K562 (cell line): Measurements from ENCODE around the gene CD300LB. TPM values are rescaled to one million over a fixed set of nuclear protein-coding genes. Genes with fewer than 3 reads are reported as not detected.

Experiments used
- CREB1 ChIP-seq, 2 experiments: sonication (generic) in 1 of 2; formaldehyde crosslinking in 1 of 2; IDR thresholded peaks; 2 replicates each; pipeline versions ENCODE4 v1.6.1 to v1.8.0; 2012 to 2022; ENCODE audit warnings: inconsistent platforms in 1 of 2, mild to moderate bottlenecking in 1 of 2, missing genetic modification reagents in 1 of 2, moderate library complexity in 1 of 2
- CSDE1 ChIP-seq, 2 experiments: fragments of 450-650 bp; IDR thresholded peaks; 2 replicates each; pipeline ENCODE4 v1.6.1; 2016; ENCODE audit warnings: mild to moderate bottlenecking in 1 of 2
- EHMT2 ChIP-seq: fragments of 450-650 bp; IDR thresholded peaks from 2 replicates; pipeline ENCODE4 v1.6.1; 2018; ENCODE audit warnings: antibody characterized with exemption
- FOXK2 ChIP-seq, 2 experiments: fragments of 450-650 bp; IDR thresholded peaks in 1 of 2; conservative IDR thresholded peaks in 1 of 2; 2 replicates each; pipeline ENCODE4 v1.6.1; 2016; ENCODE audit warnings: low read depth in 2 of 2, mild to moderate bottlenecking in 1 of 2
- HCFC1 ChIP-seq: IDR thresholded peaks from 2 replicates; pipeline ENCODE4 v1.6.1; 2012; ENCODE audit warnings: low read depth, low read length, improper control_type of control experiment
- HIVEP1 ChIP-seq: fragments of 250-450 bp; sonication (Bioruptor Pico); IDR thresholded peaks from 2 replicates; pipeline ENCODE4 v1.4.0; 2020; ENCODE audit warnings: mild to moderate bottlenecking
- MCM7 ChIP-seq, 2 experiments: fragments of 450-650 bp; IDR thresholded peaks; 2 replicates each; pipeline ENCODE4 v1.6.1; 2016 to 2018
- MTA3 ChIP-seq: fragments of 450-650 bp; formaldehyde crosslinking; IDR thresholded peaks from 2 replicates; pipeline ENCODE4 v1.6.1; 2017; ENCODE audit warnings: mild to moderate bottlenecking, borderline replicate concordance
- NR2C1 ChIP-seq, 2 experiments: fragments of 450-650 bp; IDR thresholded peaks; 2 replicates each; pipeline ENCODE4 v1.6.1; 2017; ENCODE audit warnings: mild to moderate bottlenecking in 2 of 2, antibody characterized with exemption in 1 of 2, inconsistent platforms in 1 of 2, missing compliant biosample characterization in 1 of 2, missing genetic modification characterization in 1 of 2
- PCBP2 ChIP-seq: fragments of 200-400 bp; formaldehyde crosslinking; IDR thresholded peaks from 2 replicates; pipeline ENCODE4 v1.6.1; 2018; ENCODE audit warnings: low read length, low read depth, mild to moderate bottlenecking, moderate library complexity; ENCODE audit not compliant: poor library complexity, severe bottlenecking
- RNF2 ChIP-seq: sonication (generic); IDR thresholded peaks from 2 replicates; pipeline ENCODE4 v1.6.1; 2016
- STAT5B ChIP-seq: fragments of 250-450 bp; sonication (Bioruptor Pico); IDR thresholded peaks from 2 replicates; pipeline ENCODE4 v1.8.0; 2021; ENCODE audit warnings: mild to moderate bottlenecking, inconsistent platforms
- ZNF143 ChIP-seq: sonication (generic); formaldehyde crosslinking; IDR thresholded peaks from 2 replicates; pipeline ENCODE4 v1.9.0; 2022; ENCODE audit warnings: mild to moderate bottlenecking, missing genetic modification reagents
- ZNF146 ChIP-seq: IDR thresholded peaks from one replicate; pipeline ENCODE4 v1.6.1; 2018; ENCODE audit warnings: missing compliant biosample characterization; ENCODE audit not compliant: unreplicated experiment
- ZNF830 ChIP-seq: fragments of 250-450 bp; sonication (Bioruptor Pico); IDR thresholded peaks from 2 replicates; pipeline ENCODE4 v1.5.0; 2021; ENCODE audit warnings: mild to moderate bottlenecking
- polyA plus RNA-seq, 8 experiments: library from polyadenylated mRNA; depleted of rRNA in 4 of 8; stranded (reverse) in 5 of 8; unstranded in 3 of 8; fragments of >200 nt; fragmentation: Nextera tagmentation in 2 of 8; fragmentation: Illumina TruSeq in 1 of 8; extraction: Ambion mirVana in 2 of 8; extraction: Trizol in 1 of 8; gene quantifications; 2 replicates each; pipeline versions ENCODE4 v1.2.1 to v1.2.3, GENCODE V29; 2011 to 2014; ENCODE audit warnings: inconsistent platforms in 1 of 8, missing spikeins in 1 of 8
- total RNA-seq, 7 experiments: library from RNA; depleted of rRNA in 6 of 7; stranded (reverse); fragments of >200 nt in 6 of 7; fragmentation: Illumina TruSeq in 2 of 7; extraction: Trizol in 2 of 7; gene quantifications; 2 replicates each; pipeline versions ENCODE4 v1.2.1 to v1.2.3, GENCODE V29; 2011 to 2021; ENCODE audit warnings: low replicate concordance in 1 of 7
- TF ChIP-seq, protein P1 (sequence below): fragments of 450-650 bp; IDR thresholded peaks from 2 replicates; pipeline ENCODE4 v1.6.1; 2018; ENCODE audit not compliant: partially characterized antibody
- TF ChIP-seq, protein P2 (sequence below), 2 experiments: fragments of 450-650 bp; formaldehyde crosslinking in 1 of 2; IDR thresholded peaks; 2 replicates each; pipeline versions ENCODE4 v1.4.0 to v1.6.1; 2014 to 2020; ENCODE audit warnings: mild to moderate bottlenecking in 2 of 2, borderline replicate concordance in 1 of 2, low read depth in 1 of 2

The CD300LB gene
- total and polyA plus RNA-seq, 9 of the 15 experiments (the other 6 are each of a cell fraction or from before 2014, with no cell fraction given): not detected

DNA sequence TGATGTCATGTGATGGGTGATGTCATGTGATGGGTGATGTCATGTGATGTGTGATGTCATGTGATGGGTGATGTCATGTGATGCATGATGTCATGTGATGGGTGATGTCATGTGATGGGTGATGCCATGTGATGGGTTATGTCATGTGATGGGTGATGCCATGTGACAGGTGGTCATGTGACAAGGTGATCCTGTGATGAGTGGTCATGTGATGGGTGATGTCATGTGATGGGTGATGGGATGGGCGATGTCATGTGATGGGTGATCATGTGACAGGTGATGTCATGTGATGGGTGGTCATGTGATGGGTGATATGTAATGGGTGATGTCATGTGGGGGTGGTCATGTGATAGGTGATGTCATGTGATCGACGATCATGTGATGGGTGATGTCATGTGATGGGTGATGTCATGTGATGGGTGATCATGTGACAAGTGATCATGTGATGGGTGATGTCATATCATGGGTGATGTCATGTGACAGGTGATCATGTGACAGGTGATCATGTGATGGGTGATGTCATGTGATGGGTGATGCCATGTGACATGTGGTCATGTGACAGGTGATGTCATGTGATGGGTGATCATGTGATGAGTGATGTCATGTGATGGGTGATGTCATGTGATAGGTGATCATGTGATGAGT is 17.2 kb downstream of the CD300LB start (continued):
- TF ChIP-seq, protein P1, sequence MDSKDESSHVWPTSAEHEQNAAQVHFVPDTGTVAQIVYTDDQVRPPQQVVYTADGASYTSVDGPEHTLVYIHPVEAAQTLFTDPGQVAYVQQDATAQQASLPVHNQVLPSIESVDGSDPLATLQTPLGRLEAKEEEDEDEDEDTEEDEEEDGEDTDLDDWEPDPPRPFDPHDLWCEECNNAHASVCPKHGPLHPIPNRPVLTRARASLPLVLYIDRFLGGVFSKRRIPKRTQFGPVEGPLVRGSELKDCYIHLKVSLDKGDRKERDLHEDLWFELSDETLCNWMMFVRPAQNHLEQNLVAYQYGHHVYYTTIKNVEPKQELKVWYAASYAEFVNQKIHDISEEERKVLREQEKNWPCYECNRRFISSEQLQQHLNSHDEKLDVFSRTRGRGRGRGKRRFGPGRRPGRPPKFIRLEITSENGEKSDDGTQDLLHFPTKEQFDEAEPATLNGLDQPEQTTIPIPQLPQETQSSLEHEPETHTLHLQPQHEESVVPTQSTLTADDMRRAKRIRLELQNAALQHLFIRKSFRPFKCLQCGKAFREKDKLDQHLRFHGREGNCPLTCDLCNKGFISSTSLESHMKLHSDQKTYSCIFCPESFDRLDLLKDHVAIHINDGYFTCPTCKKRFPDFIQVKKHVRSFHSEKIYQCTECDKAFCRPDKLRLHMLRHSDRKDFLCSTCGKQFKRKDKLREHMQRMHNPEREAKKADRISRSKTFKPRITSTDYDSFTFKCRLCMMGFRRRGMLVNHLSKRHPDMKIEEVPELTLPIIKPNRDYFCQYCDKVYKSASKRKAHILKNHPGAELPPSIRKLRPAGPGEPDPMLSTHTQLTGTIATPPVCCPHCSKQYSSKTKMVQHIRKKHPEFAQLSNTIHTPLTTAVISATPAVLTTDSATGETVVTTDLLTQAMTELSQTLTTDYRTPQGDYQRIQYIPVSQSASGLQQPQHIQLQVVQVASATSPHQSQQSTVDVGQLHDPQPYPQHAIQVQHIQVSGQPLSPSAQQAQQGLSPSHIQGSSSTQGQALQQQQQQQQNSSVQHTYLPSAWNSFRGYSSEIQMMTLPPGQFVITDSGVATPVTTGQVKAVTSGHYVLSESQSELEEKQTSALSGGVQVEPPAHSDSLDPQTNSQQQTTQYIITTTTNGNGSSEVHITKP: no peak
- no peak for TF ChIP-seq ZNF146
- TF ChIP-seq HCFC1: peak; percentile 33; the same call in 1 of the 2 replicates
- TF ChIP-seq PCBP2: no peak
- TF ChIP-seq CSDE1 (IDR thresholded peaks at IDR 0.05): no peak
- no peak for TF ChIP-seq ZNF830
- TF ChIP-seq STAT5B (CRISPR knock-in tag): no peak
- no peak for TF ChIP-seq NR2C1 (IDR thresholded peaks at IDR 0.05)
- no peak for TF ChIP-seq NR2C1 (tag; IDR thresholded peaks at IDR 0.05)
- no peak for TF ChIP-seq EHMT2
- TF ChIP-seq, protein P2, sequence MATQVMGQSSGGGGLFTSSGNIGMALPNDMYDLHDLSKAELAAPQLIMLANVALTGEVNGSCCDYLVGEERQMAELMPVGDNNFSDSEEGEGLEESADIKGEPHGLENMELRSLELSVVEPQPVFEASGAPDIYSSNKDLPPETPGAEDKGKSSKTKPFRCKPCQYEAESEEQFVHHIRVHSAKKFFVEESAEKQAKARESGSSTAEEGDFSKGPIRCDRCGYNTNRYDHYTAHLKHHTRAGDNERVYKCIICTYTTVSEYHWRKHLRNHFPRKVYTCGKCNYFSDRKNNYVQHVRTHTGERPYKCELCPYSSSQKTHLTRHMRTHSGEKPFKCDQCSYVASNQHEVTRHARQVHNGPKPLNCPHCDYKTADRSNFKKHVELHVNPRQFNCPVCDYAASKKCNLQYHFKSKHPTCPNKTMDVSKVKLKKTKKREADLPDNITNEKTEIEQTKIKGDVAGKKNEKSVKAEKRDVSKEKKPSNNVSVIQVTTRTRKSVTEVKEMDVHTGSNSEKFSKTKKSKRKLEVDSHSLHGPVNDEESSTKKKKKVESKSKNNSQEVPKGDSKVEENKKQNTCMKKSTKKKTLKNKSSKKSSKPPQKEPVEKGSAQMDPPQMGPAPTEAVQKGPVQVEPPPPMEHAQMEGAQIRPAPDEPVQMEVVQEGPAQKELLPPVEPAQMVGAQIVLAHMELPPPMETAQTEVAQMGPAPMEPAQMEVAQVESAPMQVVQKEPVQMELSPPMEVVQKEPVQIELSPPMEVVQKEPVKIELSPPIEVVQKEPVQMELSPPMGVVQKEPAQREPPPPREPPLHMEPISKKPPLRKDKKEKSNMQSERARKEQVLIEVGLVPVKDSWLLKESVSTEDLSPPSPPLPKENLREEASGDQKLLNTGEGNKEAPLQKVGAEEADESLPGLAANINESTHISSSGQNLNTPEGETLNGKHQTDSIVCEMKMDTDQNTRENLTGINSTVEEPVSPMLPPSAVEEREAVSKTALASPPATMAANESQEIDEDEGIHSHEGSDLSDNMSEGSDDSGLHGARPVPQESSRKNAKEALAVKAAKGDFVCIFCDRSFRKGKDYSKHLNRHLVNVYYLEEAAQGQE (IDR thresholded peaks at IDR 0.05; ENCODE audit: borderline replicate concordance): peak; percentile 72
- TF ChIP-seq, protein P2 (CRISPR knock-in tag; IDR thresholded peaks at IDR 0.05; ENCODE audit: low read depth): no peak
- TF ChIP-seq MCM7 (IDR thresholded peaks at IDR 0.05): no peak; a peak in 1 of 4 replicates
- no peak for TF ChIP-seq HIVEP1 (CRISPR knock-in tag)
- TF ChIP-seq RNF2: peak; percentile 12; the same call in 1 of the 2 replicates
- peak; percentile 90 for TF ChIP-seq CREB1 (IDR thresholded peaks at IDR 0.05)
- TF ChIP-seq CREB1 (CRISPR knock-in tag; IDR thresholded peaks at IDR 0.05): peak; percentile 98
- TF ChIP-seq ZNF143 (CRISPR knock-in tag): peak; percentile 34; the same call in 1 of the 2 replicates
- TF ChIP-seq MTA3: peak; percentile 95
- no peak for TF ChIP-seq FOXK2 (conservative IDR thresholded peaks at IDR 0.05 in 1 of 2, IDR thresholded peaks at IDR 0.05 in 1 of 2; ENCODE audit: low read depth in 2 of 2)
